GM13976 (cell line): ENCODE data around the gene COBL.

ENCODE experiments used
- DNase-seq: peaks from one replicate; pipeline ENCODE4 v3.0.0; 2012; ENCODE audit warnings: low spot score
- CTCF ChIP-seq: IDR thresholded peaks from 2 replicates; pipeline ENCODE4 v1.5.1; 2012; ENCODE audit warnings: borderline replicate concordance, mild to moderate bottlenecking; ENCODE audit not compliant: insufficient read depth; ENCODE audit errors: extremely low read depth, missing control alignments, control extremely low read depth
- in situ Hi-C: fragments of 300-500 bp; cut with MboI; formaldehyde crosslinking; loops from one replicate; pipeline ENCODE4 v1.12.0; 2022; ENCODE audit warnings: low sequenced_read_pairs, mixed read lengths, inconsistent platforms; ENCODE audit not compliant: unreplicated experiment

COBL gene

GRCh38 chr7:51340936-51341335, 24.3 kb upstream of the COBL start:
- no peak for TF ChIP-seq CTCF
- in situ Hi-C loops, result no loop called here
- DNase-seq, result no peak

GRCh38 chr7:51340029-51340838, 23.6 kb upstream of the COBL start:
- in situ Hi-C loops, result no loop called here
- DNase-seq, result no peak
- no peak for TF ChIP-seq CTCF

GRCh38 chr7:51335057-51335456, 18.4 kb upstream of the COBL start:
- no peak for TF ChIP-seq CTCF
- in situ Hi-C loops, result no loop called here
- no peak for DNase-seq

- in situ Hi-C loops, result no loop called here
- DNase-seq, result no peak
- TF ChIP-seq CTCF, result no peak
These were observed 13.2 kb upstream of the COBL start for GRCh38 chr7:51329696-51330263.

- TF ChIP-seq CTCF, result no peak
- in situ Hi-C loops, result no loop called here
- no peak for DNase-seq
These were observed 11.8 kb upstream of the COBL start for GRCh38 chr7:51328351-51328801.

GRCh38 chr7:51327287-51327717, 10.7 kb upstream of the COBL start:
- no peak for TF ChIP-seq CTCF
- in situ Hi-C loops, result no loop called here
- no peak for DNase-seq
